Peyer's patch (tissue), 4 donors: ENCODE data around the gene RFX1.

ENCODE experiments used
- CTCF ChIP-seq, 6 experiments: fragments of 450-650 bp in 4 of 6; fragments of 200-600 bp in 2 of 6; sonication (generic) in 1 of 6; IDR thresholded peaks; one replicate each; pipeline ENCODE4 v1.5.1; 2017 to 2019; ENCODE audit warnings: antibody characterized with exemption in 6 of 6, mild to moderate bottlenecking in 3 of 6, moderate library complexity in 1 of 6
- POLR2A ChIP-seq, 2 donors: fragments of 450-650 bp; IDR thresholded peaks; one replicate each; pipeline ENCODE4 v1.5.1; 2017; ENCODE audit warnings: antibody characterized with exemption in 2 of 2, mild to moderate bottlenecking in 2 of 2, moderate library complexity in 2 of 2

DNA sequence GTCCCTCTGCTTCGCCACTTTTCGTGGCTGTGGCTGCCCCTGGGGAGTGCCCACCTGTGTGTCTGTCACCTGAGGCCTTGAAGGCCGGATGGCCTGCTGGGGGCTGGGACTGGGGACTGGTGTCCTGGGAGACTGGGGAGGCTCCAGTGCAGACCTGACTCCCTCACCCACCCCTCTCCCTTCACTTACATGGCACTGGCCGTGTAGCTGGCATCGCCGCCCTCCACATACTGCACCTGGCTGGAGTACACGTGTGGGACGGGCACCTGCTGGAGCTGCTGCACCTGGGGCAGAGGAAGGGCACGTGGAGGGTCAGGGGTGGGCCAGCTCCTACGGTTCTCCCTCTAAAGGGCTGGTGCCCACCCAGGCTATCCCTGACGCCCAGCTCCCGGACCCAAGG is 28.3 kb downstream of the RFX1 start:
- TF ChIP-seq CTCF (IDR thresholded peaks at IDR 0.05) (no peak), POLR2A (IDR thresholded peaks at IDR 0.05) (no peak)
